HepG2 (cell line): ENCODE results near the gene UACA. TPM values are rescaled to one million over a fixed set of nuclear protein-coding genes. Genes with fewer than 3 reads are reported as not detected.

ENCODE experiments used
- ATAC-seq: fragments of 200-7000 bp; cut with Tn5 transposase; 3 replicates; pipeline ENCODE4 v1.9.1; 2020; ENCODE audit warnings: mild to moderate bottlenecking, moderate library complexity
- BruUV-seq: library from RNA; stranded (reverse); fragments of 400-500 nt; replicated peaks from 2 replicates; lab custom pipeline; 2021; lab: Mats Ljungman, UMichigan
- CTCF ChIA-PET: fragments of 300-600 bp; formaldehyde crosslinking; extraction: SDS; loops from one replicate; lab custom pipeline; 2021; ENCODE audit warnings: low total read pairs, inconsistent platforms, low intra/inter-chr PET ratio; lab: Yijun Ruan, JAX
- POLR2A ChIA-PET: fragments of 350-600 bp; sonication (Branson Sonifier 250); formaldehyde crosslinking; loops from one replicate; lab custom pipeline; 2020; ENCODE audit warnings: antibody characterized with exemption, inconsistent platforms; lab: Yijun Ruan, JAX
- DNase-seq: peaks from one replicate; pipeline ENCODE4 v3.0.0-alpha.2; 2015; ENCODE audit warnings: low spot score
- FAIRE-seq: peaks from 3 replicates; lab custom pipeline; 2011; peaks lifted over from hg19 to GRCh38; lab: Jason Lieb, UNC
- H2AFZ ChIP-seq: one replicate; pipeline ENCODE4 v1.6.1; 2011; ENCODE audit warnings: low read length, inconsistent platforms
- H3K27ac ChIP-seq: fragments of 300-600 bp; 3 replicates; pipeline ENCODE4 v1.8.0; 2011; ENCODE audit warnings: mixed run types, mild to moderate bottlenecking, mixed read lengths, low read length, inconsistent platforms; ENCODE audit not compliant: insufficient read depth; ENCODE audit errors: extremely low read length
- H3K27me3 ChIP-seq, 2 experiments: fragments of 200-600 bp in 1 of 2; 2 replicates in 1 of 2; 3 replicates in 1 of 2; pipeline versions ENCODE4 v1.6.0 to v1.8.0; 2011; ENCODE audit warnings: low read length in 2 of 2, mild to moderate bottlenecking in 2 of 2, moderate library complexity in 2 of 2, inconsistent platforms in 1 of 2; ENCODE audit not compliant: insufficient read depth in 2 of 2, control insufficient read depth in 1 of 2
- H3K36me3 ChIP-seq, 2 experiments: fragments of 200-600 bp in 1 of 2; replicated peaks in 1 of 2; 2 replicates in 1 of 2; 3 replicates in 1 of 2; pipeline versions ENCODE4 v1.5.1 to v1.8.0; 2011; ENCODE audit warnings: low read length in 2 of 2, inconsistent platforms in 1 of 2; ENCODE audit not compliant: insufficient read depth in 2 of 2, control insufficient read depth in 1 of 2
- H3K4me1 ChIP-seq: 2 replicates; pipeline ENCODE4 v1.5.1; 2012; ENCODE audit warnings: low read length, inconsistent platforms; ENCODE audit not compliant: insufficient read depth
- H3K4me2 ChIP-seq: 2 replicates; pipeline ENCODE4 v1.6.0; 2011; ENCODE audit warnings: low read depth, low read length, inconsistent platforms
- H3K4me3 ChIP-seq, 3 experiments: fragments of 200-600 bp in 1 of 3; sonication (generic), shearing (Covaris generic) in 1 of 3; replicated peaks in 1 of 3; 2 replicates each; pipeline ENCODE4 v1.5.1; 2011 to 2016; ENCODE audit warnings: low read length in 3 of 3, inconsistent platforms in 2 of 3, low read depth in 2 of 3, mild to moderate bottlenecking in 2 of 3, control low read depth in 1 of 3, mixed read lengths in 1 of 3; ENCODE audit not compliant: insufficient read depth in 1 of 3
- H3K79me2 ChIP-seq: one replicate; pipeline ENCODE4 v1.6.1; 2011; ENCODE audit warnings: low read length, inconsistent platforms; ENCODE audit not compliant: insufficient read depth
- H3K9ac ChIP-seq: 2 replicates; pipeline ENCODE4 v1.6.0; 2011; ENCODE audit warnings: mild to moderate bottlenecking, low read depth, low read length, inconsistent platforms; ENCODE audit not compliant: insufficient read depth
- H3K9me3 ChIP-seq: 2 replicates; pipeline ENCODE4 v1.5.1; 2012; ENCODE audit warnings: mild to moderate bottlenecking, low read length
- H4K20me1 ChIP-seq: 2 replicates; pipeline ENCODE4 v1.6.0; 2011; ENCODE audit warnings: inconsistent platforms, mild to moderate bottlenecking, low read length, moderate library complexity; ENCODE audit not compliant: insufficient read depth
- HOXA9 ChIP-seq: sonication (generic); formaldehyde crosslinking; IDR thresholded peaks from 2 replicates; pipeline ENCODE4 v1.8.1; 2022; ENCODE audit warnings: missing genetic modification reagents, mild to moderate bottlenecking, moderate library complexity, borderline replicate concordance
- MXD4 ChIP-seq: IDR thresholded peaks from 2 replicates; pipeline ENCODE4 v1.6.1; 2016; ENCODE audit warnings: mild to moderate bottlenecking, missing biosample characterization, missing genetic modification reagents
- NCOA5 ChIP-seq: sonication (generic); formaldehyde crosslinking; IDR thresholded peaks from 2 replicates; pipeline ENCODE4 v1.4.0; 2020; ENCODE audit warnings: missing genetic modification reagents
- XRCC5 ChIP-seq: fragments of 200-400 bp; formaldehyde crosslinking; optimal IDR thresholded peaks from 2 replicates; pipeline ENCODE3; 2017; ENCODE audit warnings: mild to moderate bottlenecking, low read length
- ZBTB20 ChIP-seq: sonication (generic); formaldehyde crosslinking; IDR thresholded peaks from 2 replicates; pipeline ENCODE4 v1.8.1; 2023; ENCODE audit warnings: missing genetic modification reagents, low read depth, mild to moderate bottlenecking, borderline replicate concordance
- ZNF138 ChIP-seq: sonication (generic); formaldehyde crosslinking; IDR thresholded peaks from 2 replicates; pipeline ENCODE4 v1.5.0; 2020; ENCODE audit warnings: mild to moderate bottlenecking, low read depth, missing genetic modification reagents
- ZNF234 ChIP-seq: sonication (generic); formaldehyde crosslinking; conservative IDR thresholded peaks from 2 replicates; pipeline ENCODE4 v1.5.1; 2020; ENCODE audit warnings: mild to moderate bottlenecking, missing genetic modification reagents
- ZNF24 ChIP-seq: fragments of 450-650 bp; IDR thresholded peaks from 2 replicates; pipeline ENCODE4 v1.6.1; 2017; ENCODE audit warnings: antibody characterized with exemption, mild to moderate bottlenecking
- ZNF367 ChIP-seq: sonication (generic); formaldehyde crosslinking; IDR thresholded peaks from 2 replicates; pipeline ENCODE4 v1.4.0; 2020; ENCODE audit warnings: missing genetic modification reagents, borderline replicate concordance
- ZNF780A ChIP-seq: sonication (generic); formaldehyde crosslinking; IDR thresholded peaks from 2 replicates; pipeline ENCODE4 v1.8.0; 2022; ENCODE audit warnings: mild to moderate bottlenecking, missing genetic modification reagents, moderate library complexity
- WGBS: methylation state at CpG from one replicate; pipeline ENCODE4 v1.1.6; 2017; ENCODE audit warnings: low lambda C conversion rate; 5-methylcytosine and 5-hydroxymethylcytosine counted together
- in situ Hi-C: cut with HindIII; loops from 2 replicates; pipeline ENCODE4 v1.10.0; 2017; ENCODE audit warnings: low pct_unique_long_range_greater_than_20kb; ENCODE audit not compliant: extremely low pct_ligation_motif_present
- intact Hi-C: fragments of 100-400 bp; cut with micrococcal nuclease; formaldehyde crosslinking; loops from one replicate; pipeline ENCODE4 v1.10.0; 2022; ENCODE audit not compliant: unreplicated experiment
- polyA plus RNA-seq, 8 experiments: library from polyadenylated mRNA; depleted of rRNA in 3 of 8; stranded (reverse) in 7 of 8; unstranded in 1 of 8; fragments of >200 nt; fragmentation: Illumina TruSeq in 4 of 8; extraction: Trizol in 4 of 8; gene quantifications; 2 replicates each; pipeline versions ENCODE4 v1.2.1 to v1.2.3, GENCODE V29; 2011 to 2016; ENCODE audit warnings: low read depth in 4 of 8, missing spikeins in 1 of 8, mixed read lengths in 1 of 8; ENCODE audit not compliant: insufficient read depth in 1 of 8
- total RNA-seq, 5 experiments: library from RNA; depleted of rRNA; stranded (reverse); fragments of >200 nt; fragmentation: Illumina TruSeq; extraction: Trizol; gene quantifications; 2 replicates each; pipeline ENCODE4 v1.2.3, GENCODE V29; 2016; ENCODE audit warnings: low read depth in 1 of 5

UACA gene
- total and polyA plus RNA-seq, 2 of the 13 experiments (the other 11 are each of a cell fraction or from before 2014, with no cell fraction given): 17.8 to 39.2 TPM

DNA sequence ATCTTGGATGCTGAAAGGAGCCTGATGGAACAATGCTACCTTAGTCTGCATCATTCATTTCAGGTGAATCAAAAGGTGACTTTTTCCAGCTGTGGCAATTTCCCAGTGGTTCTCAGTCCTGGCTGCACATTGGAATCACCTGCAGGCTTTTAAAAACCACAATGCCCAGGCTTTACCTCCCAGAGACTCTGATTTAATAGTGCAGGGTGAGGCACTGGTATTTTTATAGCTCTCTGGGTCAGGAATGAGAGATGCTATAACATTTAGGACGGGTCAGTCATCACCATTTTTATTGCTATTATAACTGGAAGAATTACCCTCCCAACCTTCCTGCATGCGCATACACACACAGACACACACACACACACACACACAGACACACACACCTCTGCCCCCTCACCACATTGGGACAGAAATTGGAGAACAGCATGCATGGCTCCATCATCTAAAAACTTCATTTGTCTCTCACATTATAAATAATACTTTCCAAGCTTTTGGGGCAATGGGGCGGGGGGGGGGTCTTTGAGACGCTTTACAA, 49.5 kb upstream of the UACA start (continued):
- TF ChIP-seq ZNF234 (CRISPR knock-in tag) (no peak), ZNF780A (CRISPR knock-in tag) (no peak)

DNA sequence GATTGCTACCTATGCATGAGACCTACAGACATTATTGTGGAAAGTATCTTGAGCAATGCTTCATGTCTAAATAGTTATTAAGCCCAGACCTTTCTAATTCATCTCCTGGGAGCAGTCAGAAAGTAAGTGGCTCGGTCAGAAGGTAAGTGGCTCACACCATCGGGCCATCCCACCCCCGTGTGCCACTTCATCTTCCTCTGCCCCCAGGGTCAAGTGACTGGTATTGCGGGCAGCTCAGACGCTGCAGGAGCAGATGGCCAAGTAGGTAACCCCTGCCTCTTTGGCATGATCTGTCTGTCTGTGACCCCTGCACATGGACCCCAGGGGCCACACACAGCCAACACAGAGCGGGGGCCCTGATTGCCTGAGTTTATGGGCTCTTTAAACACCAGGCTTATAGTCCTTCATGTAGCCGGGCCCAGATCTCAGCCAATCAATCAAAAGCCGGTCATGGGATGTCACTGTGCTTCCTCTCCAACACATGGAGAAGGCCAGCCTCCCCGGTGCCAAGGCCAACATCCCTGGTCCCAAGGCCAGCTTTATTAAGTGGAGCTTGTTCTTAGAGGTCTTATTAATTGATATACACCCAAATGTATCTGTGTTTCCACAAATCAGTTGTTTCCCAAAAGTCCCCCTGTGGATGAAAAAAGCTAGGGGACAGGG, 47.7 kb upstream of the UACA start:
- DNase-seq: no peak
- in situ Hi-C loops (no loop called here), intact Hi-C loops (loop anchor here (10.0 kb wide), 1 partner anchor 86 kb away; no protein-coding TSS in a partner anchor)
- WGBS: 56% methylated on average over 8 of the region's 9 CpGs
- ATAC-seq: no peak
- ChIA-PET CTCF (interaction anchor here (1.2 to 1.8 kb wide), 2 partner anchors 131 to 242 kb away, joined by 3 to 7 read pairs; no protein-coding TSS in a partner anchor), POLR2A (no interaction called here)
- Histone ChIP-seq H3K36me3 (no peaks in the 10 kb centered on the region), H3K79me2 (no peaks in the 10 kb centered on the region), H4K20me1 (no peaks in the 10 kb centered on the region), H3K4me3 (no peak overlapping the region), H3K27ac (no peak overlapping the region), H3K9me3 (no peaks in the 10 kb centered on the region), H3K9ac (no peak overlapping the region), H3K27me3 (peaks cover 2 to 20% of the 10 kb centered on the region in 2 experiments; a peak in 3 of 5 replicates), H3K4me2 (no peak overlapping the region), H2AFZ (no peak overlapping the region), H3K4me1 (peaks cover 31% of the 10 kb centered on the region)
- FAIRE-seq: no peak
- no peak for TF ChIP-seq ZBTB20
- no peak for TF ChIP-seq MXD4 (CRISPR knock-in tag)
- no peak for TF ChIP-seq ZNF24
- TF ChIP-seq ZNF138 (CRISPR knock-in tag): no peak
- TF ChIP-seq NCOA5: no peak
- no peak for TF ChIP-seq ZNF367 (CRISPR knock-in tag)
- no peak for TF ChIP-seq XRCC5
- TF ChIP-seq HOXA9 (CRISPR knock-in tag): no peak
- no TSS peak for BruUV-seq
